PC-3 (cell line): ENCODE measurements around the gene CEPT1. TPM values are rescaled to one million over a fixed set of nuclear protein-coding genes. Genes with fewer than 3 reads are reported as not detected.

ENCODE experiments used
- ATAC-seq: fragments of 200-7000 bp; cut with Tn5 transposase; 2 replicates; pipeline ENCODE4 v1.9.1; 2020; ENCODE audit warnings: mild to moderate bottlenecking, moderate library complexity
- BruUV-seq: library from RNA; stranded (reverse); fragments of 400-500 nt; replicated peaks from 2 replicates; lab custom pipeline; 2021; lab: Mats Ljungman, UMichigan
- CTCF ChIA-PET: fragments of 300-600 bp; sonication (Branson Sonifier 250); formaldehyde crosslinking; loops from one replicate; lab custom pipeline; 2022; ENCODE audit warnings: antibody characterized with exemption; lab: Charles Lee
- POLR2A ChIA-PET: fragments of 300-600 bp; sonication (Branson Sonifier 250); formaldehyde crosslinking; loops from one replicate; lab custom pipeline; 2022; ENCODE audit warnings: antibody characterized with exemption; ENCODE audit not compliant: unreplicated experiment; lab: Charles Lee
- DNase-seq: peaks from one replicate; pipeline ENCODE4 v3.0.0-alpha.2; 2015
- H2AFZ ChIP-seq: fragments of 300-600 bp; sonication (generic); 2 replicates; pipeline ENCODE4 v1.6.0; 2016; ENCODE audit warnings: antibody characterized with exemption, low read length
- H3F3A ChIP-seq: fragments of 300-600 bp; sonication (generic); one replicate; pipeline ENCODE4 v1.6.0; 2017; ENCODE audit warnings: antibody characterized with exemption, low read length, control low read depth, mild to moderate bottlenecking; ENCODE audit not compliant: unreplicated experiment
- H3K27ac ChIP-seq: fragments of 300-600 bp; sonication (generic); 2 replicates; pipeline ENCODE4 v1.5.1; 2016; ENCODE audit warnings: mild to moderate bottlenecking, low read length
- H3K27me3 ChIP-seq: fragments of 300-600 bp; sonication (generic); 2 replicates; pipeline ENCODE4 v1.6.1; 2016; ENCODE audit warnings: low read length, mixed read lengths
- H3K36me3 ChIP-seq: fragments of 300-600 bp; sonication (generic); 2 replicates; pipeline ENCODE4 v1.6.1; 2016; ENCODE audit warnings: low read depth, mixed run types, low read length, mixed read lengths
- H3K4me1 ChIP-seq: fragments of 300-600 bp; sonication (generic); 2 replicates; pipeline ENCODE4 v1.5.1; 2016; ENCODE audit warnings: low read length; ENCODE audit not compliant: insufficient read depth
- H3K4me2 ChIP-seq: fragments of 300-600 bp; sonication (generic); 2 replicates; pipeline ENCODE4 v1.6.0; 2016; ENCODE audit warnings: low read length
- H3K4me3 ChIP-seq: fragments of 300-600 bp; sonication (generic); 2 replicates; pipeline ENCODE4 v1.5.1; 2016; ENCODE audit warnings: mild to moderate bottlenecking, low read length, mixed read lengths
- H3K79me2 ChIP-seq: fragments of 300-600 bp; sonication (generic); 2 replicates; pipeline ENCODE4 v1.6.1; 2017; ENCODE audit warnings: low read length, mixed read lengths
- H3K9ac ChIP-seq: fragments of 300-600 bp; sonication (generic); 2 replicates; pipeline ENCODE4 v1.6.0; 2016; ENCODE audit warnings: mild to moderate bottlenecking, low read length
- H3K9me2 ChIP-seq: fragments of 300-600 bp; sonication (generic); replicated peaks from 2 replicates; pipeline ENCODE4 v1.6.1; 2016; ENCODE audit warnings: mixed run types, low read length, mixed read lengths
- H3K9me3 ChIP-seq: fragments of 300-600 bp; sonication (generic); 2 replicates; pipeline ENCODE4 v1.6.1; 2016; ENCODE audit warnings: low read length, mixed read lengths
- H4K20me1 ChIP-seq: fragments of 300-600 bp; sonication (generic); 2 replicates; pipeline ENCODE4 v1.6.1; 2016; ENCODE audit warnings: low read length, mixed read lengths
- CTCF ChIP-seq: fragments of 300-600 bp; sonication (generic); conservative IDR thresholded peaks from 2 replicates; pipeline ENCODE4 v1.5.1; 2017; ENCODE audit warnings: antibody characterized with exemption, low read depth, mild to moderate bottlenecking, low read length
- EZH2 ChIP-seq: fragments of 300-600 bp; sonication (generic); IDR thresholded peaks from one replicate; pipeline ENCODE4 v1.6.1; 2017; ENCODE audit warnings: antibody characterized with exemption, mild to moderate bottlenecking, low read length; ENCODE audit not compliant: unreplicated experiment
- EZH2phosphoT487 ChIP-seq: fragments of 300-600 bp; sonication (generic); IDR thresholded peaks from 2 replicates; pipeline ENCODE4 v1.6.1; 2018; ENCODE audit warnings: mild to moderate bottlenecking, antibody characterized with exemption, low read length, borderline replicate concordance
- intact Hi-C: fragments of 100-400 bp; cut with micrococcal nuclease; formaldehyde crosslinking; loops from 2 replicates; pipeline ENCODE4 v1.9.0; 2023
- total RNA-seq: library from RNA; depleted of rRNA; stranded (reverse); fragments of >200 nt; gene quantifications from 2 replicates; pipeline ENCODE4 v1.2.3, GENCODE V29; 2014

CEPT1 gene
- total RNA-seq, 1 experiment from 2014 or later = 20.6 TPM

DNA sequence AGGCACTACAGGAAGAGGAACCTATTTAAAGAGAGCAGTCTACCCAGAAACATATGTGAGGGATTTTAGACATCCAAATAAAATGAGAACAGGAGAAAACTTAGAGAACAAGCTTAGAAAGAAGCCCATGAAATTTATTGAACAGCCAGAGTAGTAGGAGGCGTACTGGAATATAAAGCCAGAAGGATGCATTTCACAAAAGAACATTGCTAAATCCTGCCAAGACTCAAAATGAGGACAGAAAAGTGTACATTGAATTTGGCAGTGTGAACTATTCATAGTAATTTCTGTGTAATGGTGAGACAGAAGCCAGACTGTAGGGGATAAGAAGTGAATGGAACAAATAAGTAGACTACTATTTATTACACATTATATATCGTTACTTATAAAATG, 22.5 kb downstream of the CEPT1 start:
- Histone ChIP-seq H3K36me3 (peaks cover 21% of the 10 kb centered on the region), H3K9me3 (no peaks in the 10 kb centered on the region), H3K4me3 (no peak overlapping the region), H3K4me2 (no peak overlapping the region), H4K20me1 (no peaks in the 10 kb centered on the region), H3K4me1 (no peaks in the 10 kb centered on the region), H3K27ac (no peak overlapping the region), H3K27me3 (no peaks in the 10 kb centered on the region), H2AFZ (no peak overlapping the region), H3K9ac (no peak overlapping the region), H3F3A (no peaks in the 10 kb centered on the region), H3K79me2 (peaks cover 3% of the 10 kb centered on the region; the same call in 1 of the 2 replicates), H3K9me2 (no peaks in the 10 kb centered on the region)
- ATAC-seq (no peak), DNase-seq (no peak)
- BruUV-seq = TSS peak; percentile 10
- ChIA-PET CTCF (no interaction called here), POLR2A (no interaction called here)
- no peak for TF ChIP-seq EZH2phosphoT487
- TF ChIP-seq EZH2 = no peak
- TF ChIP-seq CTCF = no peak
- intact Hi-C loops = no loop called here

GRCh38 chr1:111163363-111163762, 23.3 kb downstream of the CEPT1 start:
- no peaks in the 10 kb centered on the region for H3F3A ChIP-seq
- H3K9me3 ChIP-seq = no peaks in the 10 kb centered on the region
- ChIA-PET POLR2A (no interaction called here), CTCF (no interaction called here)
- ATAC-seq (no peak), DNase-seq (no peak)
- TF ChIP-seq CTCF (no peak), EZH2phosphoT487 (no peak), EZH2 (no peak)
- no peaks in the 10 kb centered on the region for H3K4me1 ChIP-seq
- no TSS peak for BruUV-seq
- H2AFZ ChIP-seq = no peak overlapping the region
- H3K9ac ChIP-seq = no peak overlapping the region
- H3K27me3 ChIP-seq = no peaks in the 10 kb centered on the region
- H3K4me3 ChIP-seq = no peak overlapping the region
- H3K9me2 ChIP-seq = no peaks in the 10 kb centered on the region
- no peaks in the 10 kb centered on the region for H3K79me2 ChIP-seq
- no peak overlapping the region for H3K4me2 ChIP-seq
- H4K20me1 ChIP-seq = no peaks in the 10 kb centered on the region
- H3K36me3 ChIP-seq = peaks cover 25% of the 10 kb centered on the region
- no peak overlapping the region for H3K27ac ChIP-seq
- intact Hi-C loops = no loop called here

DNA sequence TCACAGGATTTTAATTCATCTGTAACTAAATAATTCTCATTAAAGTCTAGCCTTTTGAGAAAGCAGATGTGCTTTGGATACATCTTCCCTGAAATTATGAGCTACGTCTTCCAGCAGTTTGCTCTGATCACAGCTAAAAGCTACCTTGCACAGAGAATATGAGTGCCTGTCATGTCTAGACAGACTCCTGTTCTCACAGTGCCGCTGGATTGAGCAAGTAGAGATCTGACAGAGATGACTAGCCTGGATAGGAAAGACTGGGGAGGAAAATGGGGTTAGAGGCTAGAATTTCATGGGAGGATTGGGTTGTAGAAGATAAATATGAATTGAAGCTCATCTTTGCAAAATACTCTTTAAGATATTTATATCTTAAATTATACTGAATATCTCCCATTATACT, 24.1 kb downstream of the CEPT1 start:
- no peaks in the 10 kb centered on the region for H3F3A ChIP-seq
- ChIA-PET POLR2A (no interaction called here), CTCF (no interaction called here)
- no peaks in the 10 kb centered on the region for H4K20me1 ChIP-seq
- no peak for DNase-seq
- H3K4me3 ChIP-seq = no peak overlapping the region
- H3K79me2 ChIP-seq = no peaks in the 10 kb centered on the region
- no peaks in the 10 kb centered on the region for H3K9me3 ChIP-seq
- H3K36me3 ChIP-seq = peaks cover 24% of the 10 kb centered on the region
- no peaks in the 10 kb centered on the region for H3K27me3 ChIP-seq
- no TSS peak for BruUV-seq
- no peak overlapping the region for H3K27ac ChIP-seq
- intact Hi-C loops = no loop called here
- no peak overlapping the region for H3K9ac ChIP-seq
- no peak for ATAC-seq
- no peaks in the 10 kb centered on the region for H3K4me1 ChIP-seq
- no peaks in the 10 kb centered on the region for H3K9me2 ChIP-seq
- no peak overlapping the region for H2AFZ ChIP-seq
- H3K4me2 ChIP-seq = no peak overlapping the region
- TF ChIP-seq EZH2phosphoT487 (no peak), CTCF (no peak), EZH2 (no peak)
